Hepatocyte (in vitro differentiated cells): ENCODE measurements around the gene GLUL. TPM values are rescaled to one million over a fixed set of nuclear protein-coding genes. Genes with fewer than 3 reads are reported as not detected.

Source experiments
- DNase-seq: peaks from one replicate; pipeline ENCODE4 v3.0.0-alpha.2; 2016; ENCODE audit warnings: low spot score
- H2AFZ ChIP-seq: fragments of 200-600 bp; sonication (generic); 2 replicates; pipeline ENCODE4 v1.6.0; 2016; ENCODE audit warnings: antibody characterized with exemption, mild to moderate bottlenecking
- H3K27ac ChIP-seq: fragments of 200-600 bp; sonication (generic); 2 replicates; pipeline ENCODE4 v1.5.1; 2016; ENCODE audit warnings: mild to moderate bottlenecking
- H3K27me3 ChIP-seq: fragments of 200-600 bp; sonication (generic); 2 replicates; pipeline ENCODE4 v1.6.1; 2016
- H3K36me3 ChIP-seq: fragments of 200-600 bp; sonication (generic); replicated peaks from 2 replicates; pipeline ENCODE4 v1.5.1; 2016; ENCODE audit warnings: low read depth; ENCODE audit not compliant: insufficient read depth
- H3K4me1 ChIP-seq: fragments of 200-600 bp; sonication (generic); 2 replicates; pipeline ENCODE4 v1.5.1; 2016; ENCODE audit warnings: mild to moderate bottlenecking, moderate library complexity; ENCODE audit not compliant: insufficient read depth
- H3K4me2 ChIP-seq: fragments of 200-600 bp; sonication (generic); 2 replicates; pipeline ENCODE4 v1.6.0; 2016
- H3K4me3 ChIP-seq: fragments of 200-600 bp; sonication (generic); 2 replicates; pipeline ENCODE4 v1.5.1; 2016; ENCODE audit warnings: mild to moderate bottlenecking
- H3K79me2 ChIP-seq: fragments of 200-600 bp; sonication (generic); 2 replicates; pipeline ENCODE4 v1.6.0; 2017; ENCODE audit warnings: mild to moderate bottlenecking
- H3K9me2 ChIP-seq: fragments of 200-600 bp; sonication (generic); replicated peaks from 2 replicates; pipeline ENCODE4 v1.6.0; 2017; ENCODE audit warnings: mild to moderate bottlenecking; ENCODE audit not compliant: insufficient read depth
- H3K9me3 ChIP-seq: fragments of 200-600 bp; sonication (generic); 2 replicates; pipeline ENCODE4 v1.5.1; 2016; ENCODE audit warnings: low read depth, mild to moderate bottlenecking
- H4K20me1 ChIP-seq: fragments of 200-600 bp; sonication (generic); 2 replicates; pipeline ENCODE4 v1.6.0; 2016; ENCODE audit warnings: mild to moderate bottlenecking; ENCODE audit not compliant: insufficient read depth, poor library complexity, severe bottlenecking
- EZH2 ChIP-seq: fragments of 200-600 bp; sonication (generic); IDR thresholded peaks from 2 replicates; pipeline ENCODE4 v1.6.1; 2016; ENCODE audit warnings: antibody characterized with exemption, mild to moderate bottlenecking, borderline replicate concordance
- EZH2phosphoT487 ChIP-seq: fragments of 200-600 bp; sonication (generic); IDR thresholded peaks from one replicate; pipeline ENCODE4 v1.6.1; 2018; ENCODE audit warnings: antibody characterized with exemption, mild to moderate bottlenecking, low read depth, moderate library complexity; ENCODE audit not compliant: unreplicated experiment, severe bottlenecking
- WGBS: methylation state at CpG from one replicate; pipeline ENCODE4 v1.1.6; 2016; ENCODE audit warnings: low lambda C conversion rate; ENCODE audit errors: missing lambda C conversion rate; 5-methylcytosine and 5-hydroxymethylcytosine counted together
- polyA plus RNA-seq: library from polyadenylated mRNA; unstranded; fragments of >200 nt; fragmentation: Nextera tagmentation; extraction: Ambion mirVana; gene quantifications from 2 replicates; pipeline ENCODE4 v1.2.1, GENCODE V29; 2016
- total RNA-seq: library from RNA; depleted of rRNA; stranded (reverse); fragments of >200 nt; gene quantifications from 2 replicates; pipeline ENCODE4 v1.2.3, GENCODE V29; 2014
- TF ChIP-seq, protein P1 (sequence below): fragments of 200-600 bp; sonication (generic); IDR thresholded peaks from 2 replicates; pipeline ENCODE4 v1.5.1; 2016; ENCODE audit warnings: antibody characterized with exemption, mild to moderate bottlenecking; ENCODE audit not compliant: poor library complexity

The GLUL gene
- total and polyA plus RNA-seq, 2 experiments from 2014 or later = 747 to 846 TPM

DNA sequence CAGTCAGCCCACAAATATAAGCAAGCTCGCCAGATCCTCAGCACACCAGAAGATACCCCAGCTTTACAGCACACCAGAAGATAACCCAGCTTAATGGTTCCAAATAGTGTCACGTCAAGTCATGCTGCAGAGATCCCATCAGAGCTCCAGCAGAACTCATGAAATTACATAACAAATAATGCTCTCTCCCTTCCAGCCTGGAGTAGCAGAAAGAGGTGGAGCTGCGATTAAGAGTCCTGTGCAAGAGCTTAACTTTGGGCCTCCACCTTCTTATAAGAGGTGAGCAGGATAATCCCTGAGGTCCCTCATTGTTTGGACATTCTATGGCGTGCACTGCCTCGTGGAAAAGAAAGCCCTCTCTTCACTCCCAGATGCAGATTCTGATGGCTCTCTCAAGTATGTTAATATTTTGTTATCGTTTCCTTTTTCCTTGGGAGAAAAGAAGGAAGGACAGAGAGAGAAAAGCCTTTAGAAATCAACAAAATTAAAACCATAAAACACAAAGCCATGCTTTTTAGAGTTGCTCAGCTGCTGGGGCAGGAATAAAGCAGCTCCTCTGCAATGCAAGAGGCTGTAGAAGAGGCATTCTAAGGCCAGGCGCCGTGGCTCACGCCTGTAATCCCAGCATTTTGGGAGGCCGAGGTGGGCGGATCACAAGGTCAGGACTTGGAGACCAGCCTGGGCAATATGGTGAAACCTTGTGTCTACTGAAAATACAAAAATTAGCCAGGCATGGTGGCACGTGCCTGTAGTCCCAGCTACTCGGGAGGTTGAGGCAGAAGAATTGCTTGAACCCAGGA lies 59.1 kb downstream of the GLUL start:
- WGBS = 66% methylated on average over 13 of the region's 13 CpGs
- H3K27me3 ChIP-seq = no peaks in the 10 kb centered on the region
- no peak overlapping the region for H2AFZ ChIP-seq
- H3K9me2 ChIP-seq = no peaks in the 10 kb centered on the region
- no peaks in the 10 kb centered on the region for H3K36me3 ChIP-seq
- no peaks in the 10 kb centered on the region for H3K79me2 ChIP-seq
- H3K27ac ChIP-seq = no peak overlapping the region
- no peaks in the 10 kb centered on the region for H3K9me3 ChIP-seq
- no peak overlapping the region for H3K4me3 ChIP-seq
- TF ChIP-seq, protein P1, sequence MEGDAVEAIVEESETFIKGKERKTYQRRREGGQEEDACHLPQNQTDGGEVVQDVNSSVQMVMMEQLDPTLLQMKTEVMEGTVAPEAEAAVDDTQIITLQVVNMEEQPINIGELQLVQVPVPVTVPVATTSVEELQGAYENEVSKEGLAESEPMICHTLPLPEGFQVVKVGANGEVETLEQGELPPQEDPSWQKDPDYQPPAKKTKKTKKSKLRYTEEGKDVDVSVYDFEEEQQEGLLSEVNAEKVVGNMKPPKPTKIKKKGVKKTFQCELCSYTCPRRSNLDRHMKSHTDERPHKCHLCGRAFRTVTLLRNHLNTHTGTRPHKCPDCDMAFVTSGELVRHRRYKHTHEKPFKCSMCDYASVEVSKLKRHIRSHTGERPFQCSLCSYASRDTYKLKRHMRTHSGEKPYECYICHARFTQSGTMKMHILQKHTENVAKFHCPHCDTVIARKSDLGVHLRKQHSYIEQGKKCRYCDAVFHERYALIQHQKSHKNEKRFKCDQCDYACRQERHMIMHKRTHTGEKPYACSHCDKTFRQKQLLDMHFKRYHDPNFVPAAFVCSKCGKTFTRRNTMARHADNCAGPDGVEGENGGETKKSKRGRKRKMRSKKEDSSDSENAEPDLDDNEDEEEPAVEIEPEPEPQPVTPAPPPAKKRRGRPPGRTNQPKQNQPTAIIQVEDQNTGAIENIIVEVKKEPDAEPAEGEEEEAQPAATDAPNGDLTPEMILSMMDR = no peak
- no peak for TF ChIP-seq EZH2phosphoT487
- TF ChIP-seq EZH2 = no peak
- no peak overlapping the region for H3K4me2 ChIP-seq
- no peaks in the 10 kb centered on the region for H4K20me1 ChIP-seq
- H3K4me1 ChIP-seq = peaks cover 8% of the 10 kb centered on the region
- no peak for DNase-seq

Other genes with a start within 250 kb of the GLUL start
- not detected in 2 replicates for gene TEDDM1, start 8.9 kb upstream of the GLUL start, total RNA-seq
- not detected in 2 replicates for gene TEDDM1, start 8.9 kb upstream of the GLUL start, polyA plus RNA-seq
- gene RGSL1, start 58.4 kb upstream of the GLUL start, total RNA-seq = not detected in 2 replicates
- not detected in 2 replicates for gene RGSL1, start 58.4 kb upstream of the GLUL start, polyA plus RNA-seq
- 6.8 and 7.5 TPM in 2 replicates for gene RNASEL, start 197.5 kb upstream of the GLUL start, total RNA-seq
- gene RNASEL, start 197.5 kb upstream of the GLUL start, polyA plus RNA-seq = 4.0 and 5.3 TPM in 2 replicates
- 6.3 and 7.3 TPM in 2 replicates for gene RGS16, start 212.6 kb upstream of the GLUL start, total RNA-seq
- 7.6 and 18.1 TPM in 2 replicates for gene RGS16, start 212.6 kb upstream of the GLUL start, polyA plus RNA-seq